ENCODE results near the gene MAP3K4. TPM values are rescaled to one million over a fixed set of nuclear protein-coding genes. Genes with fewer than 3 reads are reported as not detected.
A peak's percentile ranks its signal among the peaks of the same experiment; 100 is the strongest.

The MAP3K4 gene
- total and polyA plus RNA-seq, 4 experiments from 2014 or later, result 5.7 to 90.1 (median 54.4) TPM

DNA sequence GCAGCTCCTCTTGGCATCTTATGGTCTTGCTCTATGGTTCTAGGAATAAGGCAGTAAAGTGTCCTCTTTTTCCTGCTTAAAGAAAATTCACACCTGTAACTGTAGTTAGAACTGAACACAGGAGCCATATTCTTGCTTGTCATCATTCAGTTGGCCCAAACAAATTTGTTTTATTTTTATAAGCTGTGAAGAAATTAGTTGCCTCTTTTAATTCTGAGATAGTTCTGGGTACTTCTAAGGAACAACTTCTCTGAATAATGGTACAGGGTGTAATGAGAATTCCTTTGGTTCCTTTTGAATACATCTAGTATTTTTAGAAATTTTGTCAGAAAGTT lies 1.4 kb downstream of the MAP3K4 start:
- peaks cover 6 to 8% of the 10 kb centered on the region in 2 donors for H3K36me3 Mint-ChIP-seq
- no peaks in the 10 kb centered on the region for H3K27me3 Mint-ChIP-seq
- Histone ChIP-seq H3K27me3 (ENCODE audit: insufficient read depth, low read length) (no peaks in the 10 kb centered on the region), H3K36me3 (ENCODE audit: insufficient read depth, low read length) (no peaks in the 10 kb centered on the region), H3K27ac (ENCODE audit: low read depth, low read length) (peak overlapping the region; percentile 73), H3K9me3 (ENCODE audit: control insufficient read depth in 1 of 2, low read length in 2 of 2) (no peaks in the 10 kb centered on the region), H3K4me1 (ENCODE audit: insufficient read depth, low read length) (peaks cover 45% of the 10 kb centered on the region), H3K4me3 (ENCODE audit: low read length in 2 of 2) (peak overlapping the region; percentile 85 to 89)
- ChIA-PET CTCF (ENCODE audit: partially characterized antibody) (interaction anchor here (0.7 to 3.3 kb wide), 11 partner anchors 8 to 380 kb away, joined by 3 to 24 read pairs (median 4); no protein-coding TSS in a partner anchor), POLR2A (ENCODE audit: partially characterized antibody) (interaction anchor here (1.4 to 3.7 kb wide), 9 partner anchors 35 to 281 kb away, joined by 4 to 35 read pairs (median 8); partner anchors contain the start of gene AGPAT4)
- intact Hi-C loops (cut with micrococcal nuclease), result loop anchor here (1.0 to 5.0 kb wide), 5 partner anchors 62 to 378 kb away; partner anchors contain the start of gene AGPAT4
- peaks cover 36 to 57% (median 48%) of the 10 kb centered on the region in 4 donors for H3K4me1 Mint-ChIP-seq
- H3K9me3 Mint-ChIP-seq, result peaks cover 0 to 3% (median 0%) of the 10 kb centered on the region in 8 donors
- DNase-seq, result no peak
- H3K27ac Mint-ChIP-seq, result peak overlapping the region; percentile 96 to 99 (median 98)
- H3K4me3 Mint-ChIP-seq, result peak overlapping the region; percentile 91 to 100 (median 97)

DNA sequence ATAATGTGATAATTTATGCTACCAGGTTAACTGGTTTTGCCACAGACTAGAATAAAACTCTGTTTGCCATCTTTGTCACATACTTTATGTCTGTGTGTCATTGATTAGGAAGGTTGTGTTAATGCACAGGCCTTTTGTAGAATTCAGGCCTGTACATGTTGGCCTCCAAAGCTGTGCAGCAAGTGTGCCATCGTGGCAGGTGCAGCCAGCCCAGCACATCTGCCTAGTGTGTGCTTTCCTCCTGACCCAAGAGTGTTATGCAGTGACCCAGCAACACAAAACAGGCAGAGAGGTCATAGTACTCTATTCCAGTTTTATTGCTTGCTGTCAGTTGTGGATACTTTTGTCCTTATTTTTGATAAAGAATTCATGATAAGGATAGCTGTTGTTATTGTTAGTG lies 3.7 kb downstream of the MAP3K4 start:
- intact Hi-C loops (cut with micrococcal nuclease), result no loop called here
- DNase-seq, result no peak
- Mint-ChIP-seq H3K4me3 (peak overlapping the region in 2 of 8 donors; percentile 21 to 30), H3K27me3 (no peaks in the 10 kb centered on the region), H3K36me3 (peaks cover 6 to 11% of the 10 kb centered on the region in 2 donors), H3K9me3 (peaks cover 0 to 3% (median 0%) of the 10 kb centered on the region in 8 donors), H3K27ac (peak overlapping the region in 4 of 7 donors; percentile 32 to 53 (median 44)), H3K4me1 (peaks cover 44 to 73% (median 59%) of the 10 kb centered on the region in 4 donors)
- ChIA-PET CTCF (ENCODE audit: partially characterized antibody) (interaction anchor here (3.3 kb wide), 1 partner anchor 64 kb away, joined by 24 read pairs; no protein-coding TSS in a partner anchor), POLR2A (ENCODE audit: partially characterized antibody) (interaction anchor here (0.6 kb wide), 1 partner anchor 1205 kb away, joined by 3 read pairs; the partner anchor contains the start of gene MRPL18)
- H3K4me3 ChIP-seq (ENCODE audit: low read length in 2 of 2), result no peak overlapping the region
- no peaks in the 10 kb centered on the region for H3K36me3 ChIP-seq (ENCODE audit: insufficient read depth, low read length)
- no peaks in the 10 kb centered on the region for H3K9me3 ChIP-seq (ENCODE audit: control insufficient read depth in 1 of 2, low read length in 2 of 2)
- no peak overlapping the region for H3K27ac ChIP-seq (ENCODE audit: low read depth, low read length)
- H3K4me1 ChIP-seq (ENCODE audit: insufficient read depth, low read length), result peaks cover 45% of the 10 kb centered on the region
- H3K27me3 ChIP-seq (ENCODE audit: insufficient read depth, low read length), result no peaks in the 10 kb centered on the region

DNA sequence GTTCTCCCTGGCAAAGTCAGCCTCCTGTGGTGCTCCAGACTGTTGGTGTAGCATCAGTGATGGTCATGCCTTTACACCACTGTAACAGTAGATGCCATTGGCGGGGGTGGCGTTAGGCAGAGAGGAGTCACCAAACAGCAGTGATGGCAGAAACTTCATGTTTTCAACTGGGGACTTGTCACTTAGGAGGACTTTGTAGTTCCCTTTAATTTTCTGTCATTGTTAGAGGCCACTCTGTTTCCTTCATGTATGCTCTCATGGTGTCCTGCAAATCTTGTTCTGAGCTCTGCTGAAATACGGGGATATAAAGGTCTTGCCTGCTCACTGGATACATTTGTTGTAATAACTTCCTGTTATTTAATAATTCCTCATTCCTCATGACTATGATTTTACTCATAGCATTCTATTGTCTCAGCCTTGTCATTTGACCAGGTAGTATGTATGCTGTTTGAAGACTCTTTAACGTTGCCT lies 4.6 kb downstream of the MAP3K4 start:
- H3K9me3 Mint-ChIP-seq, result peaks cover 0 to 3% (median 0%) of the 10 kb centered on the region in 8 donors
- H3K36me3 ChIP-seq (ENCODE audit: insufficient read depth, low read length), result no peaks in the 10 kb centered on the region
- H3K4me1 ChIP-seq (ENCODE audit: insufficient read depth, low read length), result peaks cover 37% of the 10 kb centered on the region
- H3K27me3 ChIP-seq (ENCODE audit: insufficient read depth, low read length), result no peaks in the 10 kb centered on the region
- no peaks in the 10 kb centered on the region for H3K27me3 Mint-ChIP-seq
- peak overlapping the region in 4 of 8 donors; percentile 26 to 59 (median 32) for H3K4me3 Mint-ChIP-seq
- no peak overlapping the region for H3K27ac ChIP-seq (ENCODE audit: low read depth, low read length)
- intact Hi-C loops (cut with micrococcal nuclease), result no loop called here
- peaks cover 6 to 11% of the 10 kb centered on the region in 2 donors for H3K36me3 Mint-ChIP-seq
- H3K4me3 ChIP-seq (ENCODE audit: low read length in 2 of 2), result no peak overlapping the region
- ChIA-PET CTCF (ENCODE audit: partially characterized antibody) (interaction anchor here (1.5 kb wide), 1 partner anchor 12 kb away, joined by 4 read pairs; no protein-coding TSS in a partner anchor), POLR2A (ENCODE audit: partially characterized antibody) (interaction anchor here (0.6 to 1.4 kb wide), 2 partner anchors 80 to 1206 kb away, joined by 3 read pairs; partner anchors contain the start of gene MRPL18)
- peak overlapping the region in 5 of 7 donors; percentile 5 to 53 (median 41) for H3K27ac Mint-ChIP-seq
- H3K9me3 ChIP-seq (ENCODE audit: control insufficient read depth in 1 of 2, low read length in 2 of 2), result no peaks in the 10 kb centered on the region
- H3K4me1 Mint-ChIP-seq, result peaks cover 43 to 73% (median 59%) of the 10 kb centered on the region in 4 donors
- no peak for DNase-seq

DNA sequence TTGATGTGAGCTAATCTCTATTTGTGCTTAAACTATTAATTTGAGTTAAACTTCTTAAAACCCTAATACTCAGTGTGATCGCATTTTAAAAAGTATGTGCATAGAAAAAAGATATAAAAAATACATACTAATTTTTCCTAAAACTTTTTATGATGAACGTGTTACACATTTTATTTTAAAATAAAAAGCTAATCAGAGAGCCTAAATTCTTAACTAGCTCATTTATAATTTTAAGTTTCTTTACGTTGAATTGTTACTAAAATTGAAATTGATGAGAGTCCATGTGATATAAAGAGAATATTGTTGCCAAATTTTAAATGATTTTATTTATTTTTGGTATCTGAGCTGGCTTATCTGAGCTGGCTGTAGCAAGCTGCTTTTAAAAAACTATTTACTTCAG lies 6.6 kb downstream of the MAP3K4 start:
- peaks cover 30% of the 10 kb centered on the region for H3K4me1 ChIP-seq (ENCODE audit: insufficient read depth, low read length)
- Mint-ChIP-seq H3K4me1 (peaks cover 37 to 78% (median 60%) of the 10 kb centered on the region in 4 donors), H3K27me3 (no peaks in the 10 kb centered on the region), H3K4me3 (no peak overlapping the region), H3K36me3 (peaks cover 5 to 6% of the 10 kb centered on the region in 2 donors), H3K27ac (no peak overlapping the region), H3K9me3 (no peaks in the 10 kb centered on the region)
- ChIA-PET CTCF (ENCODE audit: partially characterized antibody) (interaction anchor here (0.9 to 2.3 kb wide), 3 partner anchors 9 to 375 kb away, joined by 3 to 9 read pairs (median 4); no protein-coding TSS in a partner anchor), POLR2A (ENCODE audit: partially characterized antibody) (interaction anchor here (1.1 to 1.5 kb wide), 3 partner anchors 9 to 82 kb away, joined by 3 to 4 read pairs (median 3); no protein-coding TSS in a partner anchor)
- no peaks in the 10 kb centered on the region for H3K27me3 ChIP-seq (ENCODE audit: insufficient read depth, low read length)
- H3K36me3 ChIP-seq (ENCODE audit: insufficient read depth, low read length), result no peaks in the 10 kb centered on the region
- H3K27ac ChIP-seq (ENCODE audit: low read depth, low read length), result no peak overlapping the region
- no peak overlapping the region for H3K4me3 ChIP-seq (ENCODE audit: low read length in 2 of 2)
- H3K9me3 ChIP-seq (ENCODE audit: control insufficient read depth in 1 of 2, low read length in 2 of 2), result no peaks in the 10 kb centered on the region
- DNase-seq, result no peak
- intact Hi-C loops (cut with micrococcal nuclease), result no loop called here

DNA sequence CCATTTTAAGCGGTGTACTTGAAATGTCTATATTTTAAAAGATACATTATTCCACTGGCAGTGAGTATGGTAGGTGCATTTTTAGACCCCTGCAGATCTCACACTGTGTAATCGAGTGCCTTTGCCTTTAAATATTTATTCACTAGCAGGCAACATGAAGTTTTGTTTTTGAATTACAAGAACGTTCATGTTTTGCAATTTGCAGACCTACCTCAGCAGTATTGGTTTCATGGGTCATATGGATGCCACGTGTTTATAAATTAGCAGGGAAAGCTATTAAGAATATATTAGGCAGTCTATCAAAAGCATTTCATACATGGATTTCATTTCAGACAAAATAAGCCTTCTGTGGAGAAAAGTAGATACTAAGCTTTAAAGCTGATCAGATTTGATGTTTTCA lies 7.2 kb downstream of the MAP3K4 start:
- Histone ChIP-seq H3K9me3 (ENCODE audit: control insufficient read depth in 1 of 2, low read length in 2 of 2) (no peaks in the 10 kb centered on the region), H3K27ac (ENCODE audit: low read depth, low read length) (no peak overlapping the region), H3K36me3 (ENCODE audit: insufficient read depth, low read length) (no peaks in the 10 kb centered on the region), H3K27me3 (ENCODE audit: insufficient read depth, low read length) (no peaks in the 10 kb centered on the region), H3K4me1 (ENCODE audit: insufficient read depth, low read length) (peaks cover 25% of the 10 kb centered on the region), H3K4me3 (ENCODE audit: low read length in 2 of 2) (no peak overlapping the region)
- ChIA-PET CTCF (ENCODE audit: partially characterized antibody) (interaction anchor here (1.2 to 2.3 kb wide), 3 partner anchors 9 to 375 kb away, joined by 4 to 9 read pairs (median 6); no protein-coding TSS in a partner anchor), POLR2A (ENCODE audit: partially characterized antibody) (interaction anchor here (1.1 kb wide), 1 partner anchor 9 kb away, joined by 4 read pairs; no protein-coding TSS in a partner anchor)
- intact Hi-C loops (cut with micrococcal nuclease), result no loop called here
- Mint-ChIP-seq H3K4me3 (no peak overlapping the region), H3K4me1 (peaks cover 34 to 76% (median 58%) of the 10 kb centered on the region in 4 donors), H3K9me3 (no peaks in the 10 kb centered on the region), H3K27ac (peak overlapping the region in 1 of 7 donors; percentile 25), H3K36me3 (peaks cover 5 to 6% of the 10 kb centered on the region in 2 donors), H3K27me3 (no peaks in the 10 kb centered on the region)
- DNase-seq, result no peak

DNA sequence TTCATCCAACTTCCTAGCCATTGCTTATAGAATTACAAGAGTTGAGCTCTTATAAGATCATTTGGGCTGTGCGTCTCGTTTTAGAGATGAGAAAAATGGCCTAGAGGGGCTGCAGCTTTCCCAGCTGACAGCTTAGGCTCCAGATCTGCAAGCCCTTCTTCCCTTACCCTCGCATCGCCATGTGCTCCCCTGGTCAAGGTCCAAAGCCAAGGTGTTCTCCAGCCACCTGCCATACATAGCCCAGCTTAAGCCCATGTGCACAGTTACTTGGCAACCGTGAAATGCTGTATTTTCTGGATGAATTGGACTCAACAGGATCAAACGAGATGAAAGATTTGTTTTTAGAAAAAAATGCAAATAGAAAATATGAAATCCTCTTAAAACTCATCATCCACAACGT lies 7.9 kb downstream of the MAP3K4 start:
- intact Hi-C loops (cut with micrococcal nuclease), result no loop called here
- Mint-ChIP-seq H3K27ac (peak overlapping the region in 1 of 7 donors; percentile 16), H3K36me3 (peaks cover 5 to 6% of the 10 kb centered on the region in 2 donors), H3K4me1 (peaks cover 32 to 68% (median 55%) of the 10 kb centered on the region in 4 donors), H3K4me3 (peak overlapping the region in 1 of 8 donors; percentile 53), H3K9me3 (no peaks in the 10 kb centered on the region), H3K27me3 (no peaks in the 10 kb centered on the region)
- Histone ChIP-seq H3K36me3 (ENCODE audit: insufficient read depth, low read length) (no peaks in the 10 kb centered on the region), H3K4me1 (ENCODE audit: insufficient read depth, low read length) (peaks cover 17% of the 10 kb centered on the region), H3K9me3 (ENCODE audit: control insufficient read depth in 1 of 2, low read length in 2 of 2) (no peaks in the 10 kb centered on the region), H3K27ac (ENCODE audit: low read depth, low read length) (no peak overlapping the region), H3K4me3 (ENCODE audit: low read length in 2 of 2) (no peak overlapping the region), H3K27me3 (ENCODE audit: insufficient read depth, low read length) (no peaks in the 10 kb centered on the region)
- CTCF ChIA-PET (ENCODE audit: partially characterized antibody), result interaction anchor here (1.5 to 2.3 kb wide), 2 partner anchors 9 to 371 kb away, joined by 6 to 9 read pairs; no protein-coding TSS in a partner anchor
- POLR2A ChIA-PET (ENCODE audit: partially characterized antibody), result no interaction called here
- no peak for DNase-seq

DNA sequence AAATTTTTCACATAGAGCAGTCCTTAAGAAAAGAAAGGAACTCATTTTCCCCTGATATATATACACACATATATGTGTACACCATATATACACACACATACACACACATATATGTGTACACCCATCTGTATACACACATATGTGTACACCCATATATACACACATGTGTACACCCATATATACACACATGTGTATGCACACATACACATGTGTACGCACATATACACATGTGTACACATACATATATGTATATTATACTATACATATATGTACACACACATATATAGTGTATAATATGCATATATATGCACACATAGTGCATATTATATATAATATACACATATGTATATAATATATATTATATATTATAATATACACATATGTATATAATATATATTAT lies 9.1 kb downstream of the MAP3K4 start:
- H3K4me3 ChIP-seq (ENCODE audit: low read length in 2 of 2), result no peak overlapping the region
- Mint-ChIP-seq H3K27ac (no peak overlapping the region), H3K36me3 (peaks cover 5 to 6% of the 10 kb centered on the region in 2 donors), H3K9me3 (no peaks in the 10 kb centered on the region), H3K4me1 (peaks cover 24 to 57% (median 46%) of the 10 kb centered on the region in 4 donors), H3K4me3 (no peak overlapping the region), H3K27me3 (no peaks in the 10 kb centered on the region)
- H3K27ac ChIP-seq (ENCODE audit: low read depth, low read length), result no peak overlapping the region
- H3K4me1 ChIP-seq (ENCODE audit: insufficient read depth, low read length), result peaks cover 11% of the 10 kb centered on the region
- intact Hi-C loops (cut with micrococcal nuclease), result no loop called here
- H3K36me3 ChIP-seq (ENCODE audit: insufficient read depth, low read length), result no peaks in the 10 kb centered on the region
- ChIA-PET POLR2A (ENCODE audit: partially characterized antibody) (no interaction called here), CTCF (ENCODE audit: partially characterized antibody) (interaction anchor here (1.4 to 1.9 kb wide), 2 partner anchors 8 to 370 kb away, joined by 3 to 5 read pairs; no protein-coding TSS in a partner anchor)
- H3K27me3 ChIP-seq (ENCODE audit: insufficient read depth, low read length), result no peaks in the 10 kb centered on the region
- DNase-seq, result no peak
- no peaks in the 10 kb centered on the region for H3K9me3 ChIP-seq (ENCODE audit: control insufficient read depth in 1 of 2, low read length in 2 of 2)

Data from CD4-positive, alpha-beta memory T cell (primary cell).